GM18499 (cell line): Measurements from ENCODE around the gene TOP1.
"Not testable (repeated sequence)": the region's sequence is repeated elsewhere in the genome, so short reads cannot be mapped to it uniquely, and the experiment has no call there.

Experiments
- ATAC-seq: cut with Tn5 transposase; IDR thresholded peaks from one replicate; pipeline ENCODE4 v1.9.1; 2021; ENCODE audit warnings: moderate number of reproducible peaks; ENCODE audit not compliant: insufficient read depth, unreplicated experiment

TOP1 gene

DNA sequence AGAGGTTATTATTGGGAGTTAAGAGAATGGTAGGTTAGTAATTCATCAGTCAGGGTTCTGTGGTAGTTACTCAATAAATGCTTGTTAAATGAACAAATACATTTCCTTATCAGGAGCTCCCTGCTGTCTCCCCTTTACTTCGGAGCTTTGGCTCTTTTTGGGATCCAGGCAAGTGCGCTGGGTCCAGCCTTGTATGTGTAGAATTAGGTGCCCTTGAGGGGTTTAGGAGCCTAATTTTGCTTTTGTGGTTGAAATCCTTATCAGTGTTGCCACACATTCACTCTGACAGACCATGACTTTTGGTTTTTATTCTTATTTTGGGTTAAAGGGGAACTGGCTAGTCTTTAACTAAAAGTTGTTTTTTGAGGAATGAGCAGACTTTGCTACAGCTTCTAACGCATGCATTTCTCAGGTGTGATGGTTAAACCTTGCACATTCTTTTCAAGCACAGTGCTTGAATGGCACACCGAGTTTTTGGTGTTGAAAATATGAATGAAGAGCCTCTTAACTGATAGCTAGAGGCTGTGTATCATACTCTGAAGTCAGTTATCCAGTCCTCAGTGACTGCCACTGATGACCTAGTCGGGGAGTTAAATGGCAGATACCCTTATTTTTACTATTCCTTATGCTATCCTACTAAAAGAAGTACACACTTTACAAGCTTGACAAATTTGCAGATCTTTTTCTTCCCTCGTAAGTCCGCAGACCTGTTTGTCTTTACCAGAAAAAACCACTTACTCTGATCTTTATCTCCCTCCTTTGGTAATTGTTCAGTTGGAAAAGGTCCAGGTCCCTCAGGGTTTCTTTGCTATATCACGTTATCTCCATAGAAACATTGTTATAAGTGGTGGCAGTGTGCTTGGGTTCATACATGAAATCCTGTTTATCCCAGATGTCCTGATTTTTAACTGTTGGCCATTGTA, 58.0 kb downstream of the TOP1 start:
- ATAC-seq: no peak

DNA sequence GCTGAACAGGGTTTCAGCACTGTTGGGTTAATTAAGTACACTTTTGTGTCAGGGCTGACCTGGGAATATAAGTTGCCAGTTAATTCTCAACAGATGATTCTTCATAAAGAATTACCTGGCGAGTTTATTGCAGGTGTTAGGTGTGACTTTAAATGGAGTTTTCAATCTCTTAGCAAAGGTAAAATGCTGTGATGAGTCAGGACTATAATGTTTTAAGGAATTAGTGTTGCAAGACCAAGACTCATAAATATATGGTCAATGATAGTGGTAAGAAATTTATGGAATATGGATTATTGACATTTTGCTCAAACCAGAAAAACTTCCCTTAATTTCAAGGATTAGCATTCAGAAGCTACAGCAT, 58.7 kb downstream of the TOP1 start:
- ATAC-seq: no peak

DNA sequence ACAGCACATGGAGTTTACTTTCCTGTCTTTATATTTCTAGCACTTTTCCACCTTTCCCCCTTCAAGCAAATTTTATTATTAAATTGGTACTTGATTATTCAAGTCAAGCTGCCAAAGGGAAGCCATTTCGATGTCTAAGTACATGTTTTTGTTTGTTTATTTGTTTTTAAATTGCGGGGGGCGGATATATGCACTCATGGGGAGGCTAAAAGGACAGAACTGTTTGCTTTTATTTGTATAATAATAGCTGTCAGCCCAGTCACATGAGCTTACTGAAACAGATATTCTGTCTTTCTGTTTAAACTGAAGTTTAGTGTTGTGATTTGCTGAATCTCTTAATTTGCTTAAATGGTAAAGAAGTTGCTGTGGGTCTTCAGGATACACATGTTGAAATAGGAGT, 59.2 kb downstream of the TOP1 start:
- ATAC-seq: no peak

DNA sequence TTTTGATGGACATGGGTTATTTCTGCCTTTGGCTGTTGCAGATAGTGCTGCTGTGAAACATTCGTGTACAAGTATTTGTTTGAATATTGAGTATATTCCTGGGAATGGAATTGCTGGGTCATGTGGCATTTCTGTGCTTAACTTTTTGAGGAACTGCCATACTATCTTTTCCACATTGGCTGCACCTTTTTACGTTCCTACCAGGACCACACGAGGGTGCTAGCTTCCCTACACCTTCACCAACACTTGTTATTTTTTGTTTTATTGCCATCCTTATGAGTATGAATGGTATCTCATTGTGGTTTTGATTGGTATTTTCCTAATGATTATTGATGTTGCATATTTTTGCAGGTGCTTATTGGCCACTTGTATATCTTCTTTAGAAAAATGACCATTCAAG, 60.9 kb downstream of the TOP1 start:
- ATAC-seq: no peak

DNA sequence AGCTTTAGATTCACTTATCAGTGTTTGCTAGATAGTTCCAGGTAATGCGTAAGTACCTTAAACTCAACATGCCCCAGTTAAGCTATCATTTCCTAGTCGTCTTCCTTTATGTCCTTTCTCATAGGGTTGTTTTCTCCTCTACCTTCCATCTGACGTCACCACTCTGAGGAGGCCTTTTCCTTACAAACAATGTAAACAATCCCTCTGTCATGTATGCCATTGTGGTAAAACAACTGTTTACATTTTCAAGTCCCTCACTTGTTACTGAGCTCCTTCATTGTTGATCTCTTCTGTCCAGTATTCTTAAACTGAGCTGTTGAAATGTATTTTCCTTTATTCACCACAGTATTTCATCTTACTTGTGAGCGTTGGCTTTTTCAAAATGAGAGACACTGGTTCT, 63.3 kb downstream of the TOP1 start:
- no peak for ATAC-seq

DNA sequence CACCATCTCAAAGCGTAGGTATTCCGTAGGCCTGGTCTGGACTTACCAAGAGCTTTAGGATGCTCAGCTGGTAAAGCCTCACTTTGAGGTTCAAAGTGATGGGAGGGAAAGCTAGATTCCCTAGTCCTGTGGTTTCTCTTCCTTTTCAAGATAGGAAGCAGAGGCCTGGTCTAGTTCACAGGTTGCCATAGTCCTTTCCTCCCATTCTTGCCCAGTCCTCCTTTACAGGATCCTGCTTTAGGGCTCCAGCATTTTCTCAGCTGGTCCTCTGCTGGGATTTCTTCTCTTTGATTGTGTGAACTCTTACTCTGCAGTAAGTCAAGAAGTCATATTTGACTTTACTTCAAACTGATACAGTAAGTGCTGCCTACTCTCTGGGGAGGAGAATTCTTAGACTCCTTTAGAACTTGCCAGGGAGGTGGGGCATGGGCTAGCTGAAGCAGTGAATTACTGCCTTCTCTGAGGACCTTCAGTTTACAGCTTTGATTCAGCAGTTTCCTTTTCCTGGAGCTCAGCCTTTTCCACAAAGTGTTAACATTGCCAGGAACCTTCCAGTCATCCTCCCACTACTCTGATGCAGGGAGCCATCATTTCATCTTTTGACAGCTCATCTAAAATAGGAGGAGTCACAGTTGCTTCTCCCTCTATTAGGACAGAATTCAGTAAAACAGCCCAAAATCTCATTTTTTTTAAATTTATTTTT, 65.9 kb downstream of the TOP1 start:
- no peak for ATAC-seq

DNA sequence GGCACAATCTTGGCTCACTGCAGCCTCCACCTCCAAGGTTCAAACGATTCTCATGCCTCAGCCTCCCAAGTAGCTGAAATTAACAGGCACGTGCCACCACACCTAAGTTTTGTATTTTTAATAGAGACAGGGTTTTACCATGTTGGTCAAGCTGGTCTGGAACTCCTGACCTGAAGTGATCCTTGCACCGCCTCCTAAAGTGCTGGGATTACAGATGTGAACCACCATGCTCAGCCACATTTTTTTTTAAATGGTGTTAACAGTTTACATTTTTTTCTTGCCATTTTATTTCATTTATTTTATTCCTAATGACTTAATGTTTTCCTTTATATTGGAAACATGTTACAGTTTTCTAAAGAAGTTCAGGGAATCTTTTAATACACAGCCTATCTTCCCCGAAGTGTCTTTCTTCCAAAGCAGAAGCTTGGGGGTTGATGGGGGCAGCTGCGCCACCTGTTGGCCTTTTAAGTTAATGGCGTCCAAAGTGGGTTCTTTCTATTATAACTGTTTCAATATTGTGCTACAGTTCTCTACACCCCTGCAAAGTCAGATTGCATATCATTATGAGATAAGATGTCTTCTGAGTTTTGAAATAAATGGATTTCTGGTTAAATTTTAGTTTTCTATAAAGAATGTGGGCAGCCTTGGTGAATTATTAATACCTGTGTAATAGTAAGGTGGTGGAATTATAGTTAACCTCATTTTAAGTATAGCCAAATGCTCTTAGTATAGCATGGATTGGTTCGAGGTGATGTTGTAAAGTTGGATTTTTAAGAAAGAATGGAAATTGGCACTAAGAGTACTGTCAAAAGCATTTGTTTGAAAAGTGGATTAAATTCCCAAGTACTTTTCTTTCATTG, 66.7 kb downstream of the TOP1 start:
- ATAC-seq: no peak

DNA sequence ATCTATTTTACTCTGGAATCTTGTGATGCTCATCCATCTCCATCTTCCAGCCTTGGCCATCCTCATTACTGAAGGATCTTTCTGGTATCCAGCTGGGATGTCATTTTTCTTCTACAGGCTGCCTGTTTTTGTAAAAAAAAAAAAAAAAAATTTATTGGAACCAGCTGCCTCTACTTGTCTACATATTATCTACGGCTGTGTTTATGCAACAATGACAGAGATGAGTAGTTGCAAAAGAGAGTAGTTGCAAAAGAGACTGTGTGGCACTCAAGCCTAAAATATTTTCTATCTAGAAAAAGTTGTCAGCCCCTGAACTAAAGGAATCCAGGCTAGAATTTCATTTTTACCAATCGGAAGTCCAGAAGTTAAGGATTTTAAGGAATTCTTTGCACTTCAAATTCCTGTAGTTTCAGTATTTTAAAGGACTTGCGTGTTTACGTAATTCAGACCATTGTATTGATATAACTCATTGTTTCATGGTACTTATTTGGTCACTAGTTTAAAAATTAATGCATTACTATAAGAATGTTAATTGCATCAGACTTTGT, 70.2 kb downstream of the TOP1 start:
- no peak for ATAC-seq

DNA sequence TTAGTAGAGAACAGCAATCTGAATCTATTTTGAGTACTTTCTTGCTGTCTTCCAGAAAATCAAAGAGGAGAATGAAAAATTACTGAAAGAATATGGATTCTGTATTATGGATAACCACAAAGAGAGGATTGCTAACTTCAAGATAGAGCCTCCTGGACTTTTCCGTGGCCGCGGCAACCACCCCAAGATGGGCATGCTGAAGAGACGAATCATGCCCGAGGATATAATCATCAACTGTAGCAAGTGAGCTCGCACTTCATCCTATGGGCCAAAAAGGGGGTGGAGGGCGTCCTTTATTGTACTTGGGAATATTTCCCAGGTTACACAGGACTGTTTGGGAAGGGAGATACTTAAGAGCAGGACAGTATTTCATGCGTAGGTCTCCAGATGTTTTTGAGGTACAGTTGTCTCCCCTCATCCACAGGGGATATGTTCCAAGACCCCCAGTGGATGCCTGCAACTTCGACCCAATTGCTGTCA, 71.4 kb downstream of the TOP1 start:
- no peak for ATAC-seq

DNA sequence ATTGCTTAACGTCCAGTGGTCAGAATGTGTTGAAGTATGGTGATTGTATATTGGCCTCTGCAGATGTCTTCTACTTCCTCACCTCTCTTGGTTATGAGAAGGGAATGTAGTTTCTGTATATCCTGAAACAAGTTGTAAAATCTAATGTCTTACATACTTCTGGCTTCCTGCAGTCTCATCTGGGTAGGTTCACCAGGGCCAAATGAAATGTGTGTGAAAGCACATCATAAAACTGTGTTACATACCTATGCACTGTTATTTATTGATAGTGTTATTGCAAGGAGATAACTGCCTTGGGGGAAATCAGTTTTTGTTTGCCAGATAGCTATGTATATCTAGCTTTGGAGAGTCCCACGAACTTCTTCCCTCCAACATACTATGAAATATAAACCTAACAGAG, 73.0 kb downstream of the TOP1 start:
- no peak for ATAC-seq

DNA sequence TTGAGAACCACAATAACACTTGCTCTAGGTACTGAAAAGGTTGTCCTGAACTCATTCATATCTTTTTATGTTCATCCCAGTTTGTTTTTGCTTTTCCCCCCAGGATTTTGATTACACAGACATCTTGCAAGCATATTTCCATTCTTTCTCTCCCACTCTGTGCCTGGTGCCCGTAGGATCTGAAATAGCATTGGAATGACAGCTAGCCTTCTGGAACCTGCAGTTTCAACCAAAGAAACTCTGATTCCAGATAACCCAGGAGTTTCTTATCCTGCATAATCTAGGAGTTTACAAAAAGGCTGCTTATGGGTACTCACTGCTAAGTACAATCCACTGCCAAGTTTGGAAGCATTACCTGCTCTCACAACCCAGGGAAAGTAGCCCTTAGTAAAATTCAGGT, 79.9 kb downstream of the TOP1 start:
- no peak for ATAC-seq

DNA sequence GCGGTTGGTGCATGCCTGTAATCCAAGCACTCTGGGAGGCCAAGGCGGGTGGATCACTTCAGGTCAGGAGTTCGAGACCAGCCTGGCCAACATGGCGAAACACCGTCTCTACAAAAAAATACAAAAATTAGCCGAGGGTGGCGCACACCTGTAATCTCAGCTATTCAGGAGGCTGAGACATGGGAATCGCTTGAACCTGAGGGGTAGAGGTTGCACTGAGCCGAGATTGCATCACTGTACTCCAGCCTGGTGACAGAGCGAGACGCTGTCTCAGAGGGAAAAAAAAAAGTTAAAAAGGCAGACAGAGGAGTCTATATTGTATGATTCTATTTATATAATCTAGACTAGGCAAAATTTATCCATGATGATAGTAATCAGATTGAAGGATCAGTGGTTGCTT, 81.4 kb downstream of the TOP1 start:
- ATAC-seq: no peak

DNA sequence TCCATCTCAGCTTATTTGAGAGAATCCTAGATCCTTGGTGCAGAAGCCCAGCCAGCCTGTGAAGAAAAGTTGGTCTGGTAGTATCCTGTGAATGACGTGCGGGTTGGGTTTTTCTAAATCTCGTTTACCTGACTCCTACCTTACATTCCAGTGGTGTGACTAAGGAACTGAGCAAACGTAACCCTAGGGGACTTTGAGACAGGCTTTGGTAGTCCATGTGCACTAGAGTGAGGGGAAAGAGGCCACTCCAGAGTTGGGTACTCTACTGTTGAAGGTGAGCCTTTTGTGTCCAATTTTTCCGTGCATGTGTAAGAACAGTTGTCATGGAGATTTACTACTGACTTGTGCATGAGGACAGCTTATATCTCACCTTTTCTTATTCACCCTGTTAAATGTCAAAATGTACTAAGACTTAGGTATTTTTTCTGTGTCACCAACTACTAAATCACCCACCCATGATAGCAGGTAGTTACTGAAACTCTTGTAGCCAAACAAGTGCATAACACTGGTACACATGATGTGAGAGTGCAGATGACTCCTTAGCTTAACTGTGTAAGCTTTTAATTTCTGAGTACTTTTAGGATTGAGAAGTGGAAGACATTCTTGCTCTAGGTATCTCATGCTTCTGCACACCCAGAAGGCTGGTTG, 82.4 kb downstream of the TOP1 start:
- ATAC-seq: no peak

DNA sequence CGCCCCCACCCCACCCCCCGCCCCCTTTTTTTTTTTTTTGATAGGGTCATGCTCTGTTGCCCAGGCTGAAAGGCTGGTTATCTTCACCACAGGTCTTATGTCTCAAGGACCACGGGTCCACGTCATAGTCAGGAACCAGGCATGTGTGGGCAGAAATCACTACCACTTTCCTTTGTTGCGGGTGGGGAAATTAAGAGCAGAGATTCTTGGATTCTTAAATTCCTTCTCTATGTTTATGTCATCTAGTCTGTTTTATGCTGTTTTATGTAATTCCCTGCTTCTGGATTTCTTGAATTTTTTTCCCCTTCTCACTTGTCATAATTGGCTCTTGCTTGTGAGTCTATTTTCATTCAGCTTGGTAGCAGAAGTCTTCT, 82.9 kb downstream of the TOP1 start:
- no peak for ATAC-seq

DNA sequence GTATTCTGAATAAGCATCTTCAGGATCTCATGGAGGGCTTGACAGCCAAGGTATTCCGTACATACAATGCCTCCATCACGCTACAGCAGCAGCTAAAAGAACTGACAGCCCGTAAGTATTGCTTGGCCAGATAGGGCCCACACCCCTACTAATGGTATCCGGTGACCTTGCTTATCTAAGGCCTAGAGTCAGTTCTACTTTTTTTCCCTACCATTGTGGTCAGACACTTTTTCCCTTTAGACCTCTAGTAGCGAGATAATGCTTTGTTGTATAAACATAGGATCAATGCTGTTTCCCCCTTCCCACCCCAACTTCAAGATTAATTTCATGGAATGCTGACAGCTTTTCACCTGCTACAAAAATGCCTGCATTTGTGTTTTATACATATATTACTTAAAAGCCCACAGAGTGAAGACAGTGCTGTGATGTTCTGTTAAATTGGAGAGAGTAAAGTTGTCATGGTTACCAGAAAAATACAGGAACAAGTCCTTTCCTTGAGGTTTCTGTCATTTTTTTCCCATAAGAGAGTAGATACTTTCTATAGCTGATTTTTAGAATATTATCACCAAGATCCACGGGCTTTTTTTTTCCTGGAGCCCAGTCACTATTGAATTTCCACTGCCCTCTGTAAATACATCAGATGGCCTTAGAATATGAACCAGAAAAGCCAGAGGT, 87.8 kb downstream of the TOP1 start:
- no peak for ATAC-seq

DNA sequence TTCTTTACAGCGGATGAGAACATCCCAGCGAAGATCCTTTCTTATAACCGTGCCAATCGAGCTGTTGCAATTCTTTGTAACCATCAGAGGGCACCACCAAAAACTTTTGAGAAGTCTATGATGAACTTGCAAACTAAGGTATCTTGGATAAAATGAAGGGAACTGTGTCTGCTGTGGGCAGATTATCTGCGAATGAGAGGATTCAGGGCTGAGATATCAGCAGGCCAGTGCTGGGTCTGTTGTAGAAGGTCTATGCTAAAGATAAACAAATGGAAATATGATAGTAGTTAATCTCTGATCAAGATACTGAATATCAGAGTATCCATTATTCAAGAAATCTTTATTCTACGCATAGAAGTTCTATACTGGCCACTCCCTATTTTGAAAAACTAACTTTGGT, 89.5 kb downstream of the TOP1 start:
- ATAC-seq: not testable (repeated sequence)

DNA sequence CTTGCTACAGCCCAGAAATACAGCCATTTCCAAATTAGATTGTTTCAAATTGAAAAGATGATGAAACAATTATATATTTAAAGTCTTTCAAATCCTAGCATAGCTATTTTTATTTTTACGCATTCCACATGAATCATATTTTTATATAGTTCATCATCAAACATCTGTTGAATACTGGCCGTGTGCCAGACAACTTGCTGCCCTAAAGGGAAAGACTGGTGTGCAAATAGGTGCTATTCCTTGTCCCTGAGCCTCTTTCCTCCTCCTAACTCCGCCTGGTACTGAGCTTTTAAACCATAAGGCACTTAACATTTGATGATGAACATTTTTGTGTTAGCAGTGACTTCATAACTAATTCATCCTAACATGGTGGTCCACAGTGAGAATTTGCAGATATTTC, 90.0 kb downstream of the TOP1 start:
- no peak for ATAC-seq

DNA sequence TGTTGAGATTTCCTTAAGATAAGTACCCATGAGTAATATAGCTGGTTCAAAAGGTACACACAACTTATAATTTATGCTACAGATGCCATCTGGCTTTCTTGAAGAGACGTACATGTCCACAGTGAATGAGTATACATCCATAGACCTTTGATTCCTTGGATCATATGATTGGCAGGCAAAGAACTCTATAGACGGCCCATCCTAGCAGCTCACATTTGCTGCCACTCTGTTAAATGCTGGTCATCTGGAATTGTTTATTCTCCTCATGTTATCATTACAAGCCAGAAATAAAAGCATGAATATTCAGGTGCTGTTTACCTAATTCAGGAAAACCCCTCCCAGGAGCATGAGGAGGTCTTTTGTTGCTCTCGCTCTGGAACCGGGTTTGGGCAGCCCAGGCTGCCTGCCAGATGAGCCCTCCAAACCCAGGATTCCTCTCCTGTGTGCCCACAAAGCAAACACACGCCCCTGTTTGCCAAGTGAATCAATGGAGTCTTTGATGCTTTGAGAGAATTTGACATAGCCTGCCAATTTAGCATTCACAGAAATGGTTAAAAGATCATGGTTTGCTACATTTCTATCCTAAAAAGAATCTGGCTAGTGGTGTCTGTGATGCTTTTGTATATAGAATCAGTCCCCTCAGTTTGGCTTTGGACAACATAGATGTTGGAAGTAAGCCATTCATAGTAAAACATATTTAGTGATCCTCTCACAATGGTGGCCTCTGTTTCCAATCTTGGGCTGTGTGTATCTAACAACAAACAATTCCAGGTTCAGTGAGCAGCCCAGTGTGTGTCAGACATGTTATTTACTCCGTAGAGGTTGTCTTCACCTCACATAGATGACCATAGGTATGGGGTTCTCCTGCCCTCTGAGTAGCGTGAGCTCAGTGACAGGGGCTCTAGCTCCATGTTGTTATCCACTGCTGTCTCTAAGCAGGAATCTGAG, 91.3 kb downstream of the TOP1 start:
- no peak for ATAC-seq
